Cardiac muscle cell (in vitro differentiated cells and primary cell): ENCODE results near the gene SLIT3. TPM values are rescaled to one million over a fixed set of nuclear protein-coding genes. Genes with fewer than 3 reads are reported as not detected.

Experiments
- DNase-seq, 2 donors: peaks; one replicate each; pipeline versions ENCODE4 v3.0.0 to v3.0.0-alpha.2; 2010 to 2017; ENCODE audit warnings: low read depth in 1 of 2, low spot score in 1 of 2
- H3K27ac ChIP-seq: fragments of 200-600 bp; sonication (generic); 2 replicates; pipeline ENCODE4 v1.5.1; 2016
- H3K27me3 ChIP-seq: fragments of 200-600 bp; sonication (generic); 2 replicates; pipeline ENCODE4 v1.6.0; 2016; ENCODE audit warnings: control low read depth
- H3K36me3 ChIP-seq: fragments of 200-600 bp; sonication (generic); 2 replicates; pipeline ENCODE4 v1.5.1; 2016; ENCODE audit warnings: control low read depth
- H3K4me1 ChIP-seq: fragments of 200-600 bp; sonication (generic); 2 replicates; pipeline ENCODE4 v1.8.1; 2017; ENCODE audit warnings: low read depth, mild to moderate bottlenecking, mixed run types
- H3K4me3 ChIP-seq: fragments of 200-600 bp; sonication (generic); 2 replicates; pipeline ENCODE4 v1.5.1; 2016; ENCODE audit warnings: mild to moderate bottlenecking
- H3K9me3 ChIP-seq: fragments of 200-600 bp; sonication (generic); 2 replicates; pipeline ENCODE4 v1.5.1; 2017; ENCODE audit warnings: low read depth, mild to moderate bottlenecking, control low read depth
- CTCF ChIP-seq: IDR thresholded peaks from 2 replicates; pipeline ENCODE4 v1.5.1; 2012; ENCODE audit warnings: low read depth, mild to moderate bottlenecking, low read length
- polyA plus RNA-seq: library from polyadenylated mRNA; unstranded; fragments of >200 nt; fragmentation: Nextera tagmentation; extraction: Ambion mirVana; gene quantifications from 2 replicates; pipeline ENCODE4 v1.2.1, GENCODE V29; 2016
- total RNA-seq: library from RNA; depleted of rRNA; stranded (reverse); fragments of >200 nt; gene quantifications from 2 replicates; pipeline ENCODE4 v1.2.3, GENCODE V29; 2016

The SLIT3 gene
- total and polyA plus RNA-seq, 2 experiments from 2014 or later = 50.7 to 111 TPM

- H3K4me3 ChIP-seq = no peak overlapping the region
- DNase-seq = no peak
- H3K27ac ChIP-seq = no peak overlapping the region
- H3K36me3 ChIP-seq = no peaks in the 10 kb centered on the region
- H3K9me3 ChIP-seq = no peaks in the 10 kb centered on the region
- H3K27me3 ChIP-seq = no peaks in the 10 kb centered on the region
- no peak for TF ChIP-seq CTCF
- H3K4me1 ChIP-seq = peaks cover 62% of the 10 kb centered on the region
Observed at GRCh38 chr5:168878135-168878745, 422.7 kb downstream of the SLIT3 start.

GRCh38 chr5:168877132-168877892 is 423.6 kb downstream of the SLIT3 start:
- no peak for TF ChIP-seq CTCF
- Histone ChIP-seq H3K9me3 (no peaks in the 10 kb centered on the region), H3K4me1 (peaks cover 52% of the 10 kb centered on the region), H3K27me3 (no peaks in the 10 kb centered on the region), H3K36me3 (no peaks in the 10 kb centered on the region), H3K4me3 (no peak overlapping the region), H3K27ac (no peak overlapping the region)
- DNase-seq = no peak

GRCh38 chr5:168876419-168876818 is 424.5 kb downstream of the SLIT3 start:
- DNase-seq = no peak
- no peaks in the 10 kb centered on the region for H3K27me3 ChIP-seq
- no peaks in the 10 kb centered on the region for H3K9me3 ChIP-seq
- H3K36me3 ChIP-seq = no peaks in the 10 kb centered on the region
- H3K4me3 ChIP-seq = no peak overlapping the region
- no peak for TF ChIP-seq CTCF
- H3K4me1 ChIP-seq = peaks cover 44% of the 10 kb centered on the region
- peak overlapping the region; percentile 84 for H3K27ac ChIP-seq

- H3K36me3 ChIP-seq = no peaks in the 10 kb centered on the region
- H3K27ac ChIP-seq = peak overlapping the region; percentile 84
- TF ChIP-seq CTCF = no peak
- H3K4me3 ChIP-seq = no peak overlapping the region
- H3K4me1 ChIP-seq = peaks cover 38% of the 10 kb centered on the region
- DNase-seq = peak in 1 of 2 donors; percentile 52
- no peaks in the 10 kb centered on the region for H3K27me3 ChIP-seq
- no peaks in the 10 kb centered on the region for H3K9me3 ChIP-seq
Observed at GRCh38 chr5:168875832-168876231, 425.1 kb downstream of the SLIT3 start.

- peak; percentile 37 for TF ChIP-seq CTCF
- DNase-seq = peak in 1 of 2 donors; percentile 34
- H3K36me3 ChIP-seq = no peaks in the 10 kb centered on the region
- peaks cover 33% of the 10 kb centered on the region for H3K4me1 ChIP-seq
- no peaks in the 10 kb centered on the region for H3K9me3 ChIP-seq
- peak overlapping the region; percentile 84 for H3K27ac ChIP-seq
- no peaks in the 10 kb centered on the region for H3K27me3 ChIP-seq
- no peak overlapping the region for H3K4me3 ChIP-seq
Observed at GRCh38 chr5:168874713-168875380, 426.1 kb downstream of the SLIT3 start.
